Keratinocyte (primary cell): ENCODE results near the gene CFAP61. TPM values are rescaled to one million over a fixed set of nuclear protein-coding genes. Genes with fewer than 3 reads are reported as not detected.

Source experiments
- DNase-seq: peaks from one replicate; pipeline ENCODE4 v3.0.0-alpha.2; 2011; ENCODE audit warnings: low read depth, missing footprints, low spot score
- FAIRE-seq: peaks from 2 replicates; lab custom pipeline; 2011; peaks lifted over from hg19 to GRCh38; lab: Jason Lieb, UNC
- H2AFZ ChIP-seq: 2 replicates; pipeline ENCODE4 v1.6.0; 2012; ENCODE audit warnings: low read length, control low read depth, inconsistent platforms; ENCODE audit not compliant: control insufficient read depth
- H3K27ac ChIP-seq: 2 replicates; pipeline ENCODE4 v1.5.1; 2011; ENCODE audit warnings: low read length; ENCODE audit not compliant: control insufficient read depth, insufficient read depth
- H3K27me3 ChIP-seq: 3 replicates; pipeline ENCODE4 v1.6.0; 2011; ENCODE audit warnings: low read length; ENCODE audit not compliant: control insufficient read depth, insufficient read depth; ENCODE audit errors: extremely low read depth
- H3K36me3 ChIP-seq, 2 experiments: 2 replicates in 1 of 2; 3 replicates in 1 of 2; pipeline ENCODE4 v1.5.1; 2011; ENCODE audit warnings: low read length in 2 of 2, mild to moderate bottlenecking in 1 of 2; ENCODE audit not compliant: control insufficient read depth in 2 of 2, insufficient read depth in 2 of 2; ENCODE audit errors: extremely low read depth in 1 of 2
- H3K4me1 ChIP-seq: 3 replicates; pipeline ENCODE4 v1.5.1; 2011; ENCODE audit warnings: low read length; ENCODE audit not compliant: control insufficient read depth, insufficient read depth; ENCODE audit errors: extremely low read depth
- H3K4me2 ChIP-seq: 3 replicates; pipeline ENCODE4 v1.6.0; 2011; ENCODE audit warnings: low read depth, low read length; ENCODE audit not compliant: control insufficient read depth, insufficient read depth; ENCODE audit errors: extremely low read depth
- H3K4me3 ChIP-seq, 3 experiments: fragments of 200-600 bp in 1 of 3; sonication (generic) in 1 of 3; 2 replicates in 2 of 3; 3 replicates in 1 of 3; pipeline ENCODE4 v1.5.1; 2011 to 2016; ENCODE audit warnings: low read length in 3 of 3, mild to moderate bottlenecking in 3 of 3, control low read depth in 2 of 3, inconsistent platforms in 1 of 3, low read depth in 1 of 3, mixed read lengths in 1 of 3, mixed run types in 1 of 3, moderate library complexity in 1 of 3; ENCODE audit not compliant: control insufficient read depth in 2 of 3, insufficient read depth in 2 of 3; ENCODE audit errors: extremely low read depth in 1 of 3
- H3K79me2 ChIP-seq: 2 replicates; pipeline ENCODE4 v1.6.0; 2012; ENCODE audit warnings: low read length; ENCODE audit not compliant: control insufficient read depth, insufficient read depth
- H3K9ac ChIP-seq: 3 replicates; pipeline ENCODE4 v1.6.0; 2011; ENCODE audit warnings: low read length; ENCODE audit not compliant: control insufficient read depth, insufficient read depth; ENCODE audit errors: extremely low read depth
- H3K9me1 ChIP-seq: 3 replicates; pipeline ENCODE4 v1.6.0; 2011; ENCODE audit warnings: low read length; ENCODE audit not compliant: control insufficient read depth, insufficient read depth; ENCODE audit errors: extremely low read depth
- H3K9me3 ChIP-seq: 2 replicates; pipeline ENCODE4 v1.5.1; 2012; ENCODE audit warnings: low read depth, low read length; ENCODE audit not compliant: control insufficient read depth
- H4K20me1 ChIP-seq: 3 replicates; pipeline ENCODE4 v1.6.0; 2011; ENCODE audit warnings: low read length; ENCODE audit not compliant: control insufficient read depth, insufficient read depth; ENCODE audit errors: extremely low read depth
- CTCF ChIP-seq, 3 experiments: IDR thresholded peaks in 1 of 3; conservative IDR thresholded peaks in 1 of 3; optimal IDR thresholded peaks in 1 of 3; 2 replicates in 2 of 3; 3 replicates in 1 of 3; pipeline versions ENCODE3 to v1.5.1; 2011; ENCODE audit warnings: low read length in 3 of 3, mild to moderate bottlenecking in 3 of 3, moderate library complexity in 2 of 3, control low read depth in 1 of 3, inconsistent platforms in 1 of 3; ENCODE audit not compliant: insufficient read depth in 2 of 3; ENCODE audit errors: extremely low read depth in 1 of 3
- EZH2 ChIP-seq: IDR thresholded peaks from one replicate; pipeline ENCODE4 v1.6.1; 2012; ENCODE audit warnings: inconsistent platforms, mild to moderate bottlenecking, low read length, moderate library complexity
- dilution Hi-C: fragments of 300-500 bp; cut with MboI; formaldehyde crosslinking; loops from one replicate; pipeline ENCODE4 v1.7.0; 2020; ENCODE audit warnings: low sequenced_read_pairs; ENCODE audit not compliant: extremely low pct_ligation_motif_present
- polyA plus RNA-seq, 5 experiments: library from polyadenylated mRNA; depleted of rRNA in 3 of 5; stranded (reverse) in 3 of 5; stranded (forward) in 1 of 5; unstranded in 1 of 5; fragments of >200 nt; gene quantifications; 1 replicate in 1 of 5; 2 replicates in 3 of 5; 3 replicates in 1 of 5; pipeline versions ENCODE4 v1.2.1 to v1.2.3, GENCODE V29; 2011 to 2012; ENCODE audit warnings: missing spikeins in 2 of 5, low read depth in 1 of 5, low replicate concordance in 1 of 5

Gene CFAP61
- polyA plus RNA-seq, 1 donor (not counting 4 experiments of a cell fraction or from before 2014, with no cell fraction given) = 0.25 TPM

DNA sequence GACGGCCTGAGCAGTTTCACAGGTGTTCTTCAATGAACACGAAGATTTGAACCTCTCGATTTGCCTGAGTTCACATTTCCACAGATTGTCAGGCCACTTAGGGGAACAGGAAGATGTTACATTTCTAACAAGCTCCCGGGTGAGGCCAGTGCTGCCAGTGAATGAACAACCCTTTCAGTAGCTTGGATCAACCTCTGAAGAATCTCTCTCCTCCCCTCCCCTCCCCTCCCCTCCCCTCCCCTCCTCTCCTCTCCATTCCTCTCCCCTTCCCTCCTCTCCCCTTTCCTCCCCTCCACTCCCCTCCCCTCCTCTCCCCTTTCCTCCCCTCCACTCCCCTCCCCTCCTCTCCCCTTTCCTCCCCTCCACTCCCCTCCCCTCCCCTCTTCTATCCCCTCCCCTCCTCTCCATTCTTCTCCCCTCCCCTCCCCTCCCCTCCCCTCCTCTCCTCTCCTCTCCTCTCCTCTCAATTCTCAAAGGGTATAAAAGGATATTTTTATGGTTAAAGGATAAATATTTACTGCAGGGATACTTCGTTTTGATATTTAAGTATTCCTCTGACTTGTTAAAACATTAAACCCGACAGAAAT, 201.5 kb downstream of the CFAP61 start:
- TF ChIP-seq CTCF (optimal IDR thresholded peaks at IDR 0.05 in 1 of 3, IDR thresholded peaks at IDR 0.05 in 1 of 3, conservative IDR thresholded peaks at IDR 0.05 in 1 of 3; ENCODE audit: extremely low read depth in 1 of 3, insufficient read depth in 2 of 3, low read length in 3 of 3) (no peak), EZH2 (no peak)
- no peaks in the 10 kb centered on the region for H3K36me3 ChIP-seq
- H3K9me1 ChIP-seq = no peaks in the 10 kb centered on the region
- no peaks in the 10 kb centered on the region for H3K79me2 ChIP-seq
- H3K4me2 ChIP-seq = no peak overlapping the region
- no peaks in the 10 kb centered on the region for H4K20me1 ChIP-seq
- no peak overlapping the region for H3K4me3 ChIP-seq
- no peak overlapping the region for H3K9ac ChIP-seq
- DNase-seq (no peak), FAIRE-seq (no peak)
- no peaks in the 10 kb centered on the region for H3K4me1 ChIP-seq
- no peaks in the 10 kb centered on the region for H3K9me3 ChIP-seq
- no peak overlapping the region for H3K27ac ChIP-seq
- no peaks in the 10 kb centered on the region for H3K27me3 ChIP-seq
- dilution Hi-C loops = no loop called here
- H2AFZ ChIP-seq = no peak overlapping the region

DNA sequence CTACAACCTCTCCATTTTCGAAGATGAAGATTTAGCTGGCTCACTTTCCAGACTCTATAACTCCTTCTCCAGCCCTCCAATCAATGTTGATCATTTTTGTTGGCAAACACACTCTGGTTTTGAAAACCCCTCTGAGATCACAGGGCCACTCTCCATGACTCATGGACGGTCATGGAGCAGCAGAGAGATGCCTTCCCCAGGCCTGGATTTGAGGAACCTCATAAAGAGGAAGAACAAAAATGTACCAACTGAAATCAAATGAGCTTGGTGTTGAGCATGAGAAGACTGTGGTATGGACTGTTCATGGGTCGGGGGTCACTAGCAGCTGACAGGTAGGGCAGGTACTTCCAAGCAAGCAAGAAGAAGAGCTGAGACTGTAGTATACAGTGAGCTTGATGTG, 202.8 kb downstream of the CFAP61 start:
- DNase-seq = no peak
- no peak overlapping the region for H3K4me3 ChIP-seq
- H3K9me3 ChIP-seq = no peaks in the 10 kb centered on the region
- H3K36me3 ChIP-seq = no peaks in the 10 kb centered on the region
- H4K20me1 ChIP-seq = no peaks in the 10 kb centered on the region
- no peak overlapping the region for H3K27ac ChIP-seq
- H3K27me3 ChIP-seq = no peaks in the 10 kb centered on the region
- FAIRE-seq = no peak
- H3K4me2 ChIP-seq = no peak overlapping the region
- H3K9me1 ChIP-seq = no peaks in the 10 kb centered on the region
- dilution Hi-C loops = no loop called here
- H3K9ac ChIP-seq = no peak overlapping the region
- H2AFZ ChIP-seq = no peak overlapping the region
- no peaks in the 10 kb centered on the region for H3K4me1 ChIP-seq
- TF ChIP-seq CTCF (optimal IDR thresholded peaks at IDR 0.05 in 1 of 3, IDR thresholded peaks at IDR 0.05 in 1 of 3, conservative IDR thresholded peaks at IDR 0.05 in 1 of 3; ENCODE audit: extremely low read depth in 1 of 3, insufficient read depth in 2 of 3, low read length in 3 of 3) (no peak), EZH2 (no peak)
- no peaks in the 10 kb centered on the region for H3K79me2 ChIP-seq
